CD4-positive, alpha-beta T cell (primary cell): Measurements from ENCODE around the gene SLC25A6. TPM values are rescaled to one million over a fixed set of nuclear protein-coding genes. Genes with fewer than 3 reads are reported as not detected.
"Not testable (repeated sequence)": the region's sequence is repeated elsewhere in the genome, so short reads cannot be mapped to it uniquely, and the experiment has no call there.

Experiments
- ATAC-seq: fragments of 200-7000 bp; cut with Tn5 transposase; one replicate; pipeline ENCODE4 v1.10.0; 2022; ENCODE audit warnings: mild to moderate bottlenecking; ENCODE audit not compliant: poor library complexity
- CTCF ChIA-PET: fragments of 350-600 bp; sonication (Branson Sonifier 250); formaldehyde crosslinking; loops from one replicate; lab custom pipeline; 2021; ENCODE audit warnings: antibody characterized with exemption, inconsistent platforms; lab: Charles Lee
- POLR2A ChIA-PET: fragments of 350-600 bp; sonication (Branson Sonifier 250); formaldehyde crosslinking; loops from one replicate; lab custom pipeline; 2021; ENCODE audit warnings: antibody characterized with exemption, inconsistent platforms; lab: Charles Lee
- DNase-seq, 14 experiments: peaks; one replicate each; pipeline ENCODE4 v3.0.0-alpha.2; 2013 to 2020; ENCODE audit warnings: mixed read lengths in 2 of 14
- H3K27ac ChIP-seq, 2 donors: one replicate each; pipeline versions ENCODE4 v1.5.1 to v1.7.0; 2013; ENCODE audit warnings: low read length in 2 of 2, low read depth in 1 of 2, mild to moderate bottlenecking in 1 of 2
- H3K27me3 ChIP-seq, 2 experiments: 1 replicate in 1 of 2; 2 replicates in 1 of 2; pipeline versions ENCODE4 v1.6.1 to v1.7.0; 2013; ENCODE audit warnings: low read length in 2 of 2, control low read depth in 1 of 2, mild to moderate bottlenecking in 1 of 2, moderate library complexity in 1 of 2; ENCODE audit not compliant: insufficient read depth in 2 of 2, control insufficient read depth in 1 of 2
- H3K36me3 ChIP-seq: one replicate; pipeline ENCODE4 v1.6.1; 2013; ENCODE audit warnings: low read length, control low read depth; ENCODE audit not compliant: insufficient read depth
- H3K4me1 ChIP-seq: one replicate; pipeline ENCODE4 v1.6.1; 2013; ENCODE audit warnings: low read length, control low read depth; ENCODE audit not compliant: insufficient read depth
- H3K4me3 ChIP-seq: one replicate; pipeline ENCODE4 v1.5.1; 2013; ENCODE audit warnings: mild to moderate bottlenecking, low read length, moderate library complexity
- H3K9me3 ChIP-seq, 2 experiments: 1 replicate in 1 of 2; 2 replicates in 1 of 2; pipeline versions ENCODE4 v1.6.1 to v1.7.0; 2013; ENCODE audit warnings: low read length in 2 of 2, mild to moderate bottlenecking in 2 of 2, control low read depth in 1 of 2, moderate library complexity in 1 of 2; ENCODE audit not compliant: control insufficient read depth in 1 of 2, insufficient read depth in 1 of 2
- H3K27ac Mint-ChIP-seq: one replicate; pipeline ENCODE4 v1.8.0; 2020; ENCODE audit warnings: mixed read lengths
- H3K27me3 Mint-ChIP-seq: one replicate; pipeline ENCODE4 v1.8.0; 2021; ENCODE audit warnings: mixed read lengths
- H3K36me3 Mint-ChIP-seq: one replicate; pipeline ENCODE4 v1.8.0; 2021; ENCODE audit warnings: low read depth, mixed read lengths
- H3K4me1 Mint-ChIP-seq: one replicate; pipeline ENCODE4 v1.8.0; 2021; ENCODE audit warnings: low read depth, mixed read lengths
- H3K4me3 Mint-ChIP-seq: one replicate; pipeline ENCODE4 v1.8.0; 2020; ENCODE audit warnings: mild to moderate bottlenecking, mixed read lengths
- H3K9me3 Mint-ChIP-seq: one replicate; pipeline ENCODE4 v1.8.0; 2020; ENCODE audit warnings: mixed read lengths
- CTCF ChIP-seq: fragments of 200-600 bp; IDR thresholded peaks from one replicate; pipeline ENCODE4 v1.8.0; 2022; ENCODE audit warnings: antibody characterized with exemption, mild to moderate bottlenecking
- intact Hi-C, 2 experiments: fragments of 100-400 bp; cut with DNase I in 1 of 2; cut with micrococcal nuclease in 1 of 2; formaldehyde crosslinking; loops; one replicate each; pipeline versions ENCODE4 v1.15.1 to v1.9.0; 2023 to 2025; cut with DNase I, micrococcal nuclease
- total RNA-seq, 174 experiments: library from RNA in 2 of 174; stranded (reverse) in 2 of 174; gene quantifications; one replicate each; pipeline ENCODE4 v1.2.3 and lab custom pipeline; 2021 to 2026

SLC25A6 gene
- total RNA-seq, 2 experiments from 2014 or later: 338 to 340 TPM

- no peaks in the 10 kb centered on the region for H3K27me3 ChIP-seq
- H3K36me3 ChIP-seq: peaks cover 36% of the 10 kb centered on the region
- no peak for ATAC-seq
- no peaks in the 10 kb centered on the region for H3K4me1 ChIP-seq
- no peak overlapping the region for H3K4me3 Mint-ChIP-seq
- no peaks in the 10 kb centered on the region for H3K9me3 Mint-ChIP-seq
- POLR2A ChIA-PET: no interaction called here
- H3K27ac Mint-ChIP-seq: no peak overlapping the region
- no peak overlapping the region for H3K4me3 ChIP-seq
- intact Hi-C loops: no loop called here
- CTCF ChIA-PET: no interaction called here
- peaks cover 40% of the 10 kb centered on the region for H3K36me3 Mint-ChIP-seq
- no peaks in the 10 kb centered on the region for H3K27me3 Mint-ChIP-seq
- no peaks in the 10 kb centered on the region for H3K4me1 Mint-ChIP-seq
- peaks cover 0 to 9% of the 10 kb centered on the region in 2 experiments for H3K9me3 ChIP-seq
- DNase-seq: peak in 1 of 14 experiments; percentile 29
- H3K27ac ChIP-seq: no peak overlapping the region
- no peak for TF ChIP-seq CTCF
Measured at GRCh38 chrX:1412551-1413161, 20.7 kb upstream of the SLC25A6 start.

- Histone ChIP-seq H3K27me3 (no peaks in the 10 kb centered on the region), H3K4me1 (no peaks in the 10 kb centered on the region), H3K27ac (no peak overlapping the region), H3K9me3 (peaks cover 0 to 9% of the 10 kb centered on the region in 2 experiments), H3K4me3 (no peak overlapping the region), H3K36me3 (peaks cover 45% of the 10 kb centered on the region)
- H3K36me3 Mint-ChIP-seq: peaks cover 40% of the 10 kb centered on the region
- no peak overlapping the region for H3K27ac Mint-ChIP-seq
- DNase-seq (peak in 1 of 14 experiments; percentile 19), ATAC-seq (no peak)
- H3K27me3 Mint-ChIP-seq: no peaks in the 10 kb centered on the region
- no peak for TF ChIP-seq CTCF
- intact Hi-C loops: no loop called here
- ChIA-PET CTCF (no interaction called here), POLR2A (no interaction called here)
- no peaks in the 10 kb centered on the region for H3K4me1 Mint-ChIP-seq
- H3K9me3 Mint-ChIP-seq: no peaks in the 10 kb centered on the region
- H3K4me3 Mint-ChIP-seq: no peak overlapping the region
Measured at GRCh38 chrX:1411326-1411725, 19.4 kb upstream of the SLC25A6 start.

DNA sequence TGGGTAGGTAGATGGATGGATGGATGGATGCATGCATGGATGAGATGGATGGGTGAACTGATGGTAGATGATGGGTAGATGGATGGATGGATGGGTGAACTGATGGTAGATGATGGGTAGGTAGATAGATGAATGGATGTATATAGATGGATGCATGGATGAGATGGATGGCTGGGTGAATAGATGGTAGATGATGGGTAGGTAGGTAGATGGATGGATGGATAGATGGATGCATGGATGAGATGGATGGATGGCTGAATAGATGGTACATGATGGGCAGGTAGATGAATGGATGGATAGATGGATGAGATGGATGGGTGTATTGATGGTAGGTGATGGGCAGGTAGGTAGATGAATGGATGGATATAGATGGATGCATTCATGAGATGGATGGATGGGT, 15.1 kb upstream of the SLC25A6 start:
- no peaks in the 10 kb centered on the region for H3K27me3 Mint-ChIP-seq
- Histone ChIP-seq H3K4me1 (no peaks in the 10 kb centered on the region), H3K4me3 (no peak overlapping the region), H3K36me3 (peaks cover 60% of the 10 kb centered on the region), H3K27me3 (no peaks in the 10 kb centered on the region), H3K27ac (no peak overlapping the region), H3K9me3 (peaks cover 0 to 5% of the 10 kb centered on the region in 2 experiments)
- no peaks in the 10 kb centered on the region for H3K4me1 Mint-ChIP-seq
- POLR2A ChIA-PET: no interaction called here
- no peak for TF ChIP-seq CTCF
- ATAC-seq (no peak), DNase-seq (no peak)
- H3K4me3 Mint-ChIP-seq: no peak overlapping the region
- intact Hi-C loops: no loop called here
- H3K9me3 Mint-ChIP-seq: no peaks in the 10 kb centered on the region
- H3K36me3 Mint-ChIP-seq: peaks cover 13% of the 10 kb centered on the region
- H3K27ac Mint-ChIP-seq: no peak overlapping the region
- CTCF ChIA-PET: no interaction called here

DNA sequence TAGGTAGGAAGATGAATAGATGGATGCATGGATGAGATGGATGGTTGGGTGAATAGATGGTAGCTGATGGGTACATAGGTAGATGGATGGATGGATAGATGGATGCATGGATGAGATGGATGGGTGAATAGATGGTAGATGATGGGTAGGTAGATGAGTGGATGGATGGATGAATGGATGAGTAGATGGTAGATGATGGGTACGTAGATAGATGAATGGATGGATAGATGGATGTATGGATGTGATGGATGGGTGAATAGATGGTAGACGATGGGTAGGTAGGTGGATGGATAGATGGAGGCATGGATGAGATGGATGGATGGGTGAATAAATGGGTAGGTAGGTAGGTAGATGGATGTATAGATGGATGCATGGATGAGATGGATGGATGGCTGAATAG, 13.9 kb upstream of the SLC25A6 start:
- H3K9me3 ChIP-seq, ATAC-seq, H3K4me3 Mint-ChIP-seq, H3K27me3 ChIP-seq, H3K27ac ChIP-seq, H3K9me3 Mint-ChIP-seq, H3K4me3 ChIP-seq, POLR2A ChIA-PET, H3K4me1 Mint-ChIP-seq, DNase-seq, intact Hi-C loops, H3K27me3 Mint-ChIP-seq, H3K4me1 ChIP-seq, H3K27ac Mint-ChIP-seq, CTCF ChIA-PET, H3K36me3 Mint-ChIP-seq: not testable (repeated sequence)
- peaks cover 64% of the 10 kb centered on the region for H3K36me3 ChIP-seq

GRCh38 chrX:1403867-1404266, 12.0 kb upstream of the SLC25A6 start:
- intact Hi-C loops, H3K4me1 Mint-ChIP-seq, DNase-seq, H3K27ac Mint-ChIP-seq, H3K4me1 ChIP-seq, H3K27me3 ChIP-seq, ATAC-seq, H3K9me3 Mint-ChIP-seq, CTCF ChIA-PET, H3K4me3 Mint-ChIP-seq, H3K36me3 Mint-ChIP-seq, H3K9me3 ChIP-seq, POLR2A ChIA-PET, H3K27ac ChIP-seq, H3K27me3 Mint-ChIP-seq, H3K4me3 ChIP-seq: not testable (repeated sequence)
- H3K36me3 ChIP-seq: peaks cover 65% of the 10 kb centered on the region
